ENCODE measurements around the gene DOLK. TPM values are rescaled to one million over a fixed set of nuclear protein-coding genes. Genes with fewer than 3 reads are reported as not detected.

Gene DOLK
- total RNA-seq, 1 experiment from 2014 or later: 23.2 TPM

GRCh38 chr9:128937310-128938165 lies 9.9 kb downstream of the DOLK start:
- no peak overlapping the region for H3K27ac ChIP-seq (ENCODE audit: low read depth, low read length, poor library complexity, severe bottlenecking)
- CTCF ChIA-PET: interaction anchor here (0.5 kb wide), 1 partner anchor 75 kb away, joined by 3 read pairs; no protein-coding TSS in a partner anchor

GRCh38 chr9:128936171-128936865 lies 11.1 kb downstream of the DOLK start:
- ChIA-PET CTCF (no interaction called here), POLR2A (ENCODE audit: low non-redundant PET) (no interaction called here)
- Histone ChIP-seq H3K27me3 (replicated peaks; ENCODE audit: insufficient read depth, low read depth, low read length, poor library complexity) (no peaks in the 10 kb centered on the region), H3K36me3 (ENCODE audit: insufficient read depth, low read length, poor library complexity, severe bottlenecking) (no peaks in the 10 kb centered on the region), H3K4me3 (ENCODE audit: low read depth, low read length, poor library complexity, severe bottlenecking) (no peak overlapping the region), H3K9me3 (ENCODE audit: low read depth, low read length, poor library complexity, severe bottlenecking) (no peaks in the 10 kb centered on the region), H3K27ac (ENCODE audit: low read depth, low read length, poor library complexity, severe bottlenecking) (no peak overlapping the region), H3K4me1 (ENCODE audit: insufficient read depth, low read length, poor library complexity, severe bottlenecking) (no peaks in the 10 kb centered on the region)
- DNase-seq (ENCODE audit: low spot score): no peak
- no TSS peak for BruUV-seq (replicated peaks)
- intact Hi-C loops (cut with micrococcal nuclease; ENCODE audit: unreplicated experiment): no loop called here
- TF ChIP-seq EZH2 (IDR thresholded peaks at IDR 0.05; ENCODE audit: borderline replicate concordance, low read depth, low read length, poor library complexity, severe bottlenecking) (no peak), CTCF (conservative IDR thresholded peaks at IDR 0.05; ENCODE audit: low read depth, low read length) (no peak)

More at GRCh38 chr9:128937310-128938165, 9.9 kb downstream of the DOLK start:
- no peak for DNase-seq (ENCODE audit: low spot score)
- H3K9me3 ChIP-seq (ENCODE audit: low read depth, low read length, poor library complexity, severe bottlenecking): no peaks in the 10 kb centered on the region
- intact Hi-C loops (cut with micrococcal nuclease; ENCODE audit: unreplicated experiment): no loop called here
- no peaks in the 10 kb centered on the region for H3K4me1 ChIP-seq (ENCODE audit: insufficient read depth, low read length, poor library complexity, severe bottlenecking)
- POLR2A ChIA-PET (ENCODE audit: low non-redundant PET): no interaction called here
- no peaks in the 10 kb centered on the region for H3K36me3 ChIP-seq (ENCODE audit: insufficient read depth, low read length, poor library complexity, severe bottlenecking)
- no peak for TF ChIP-seq EZH2 (IDR thresholded peaks at IDR 0.05; ENCODE audit: borderline replicate concordance, low read depth, low read length, poor library complexity, severe bottlenecking)
- no peak for TF ChIP-seq CTCF (conservative IDR thresholded peaks at IDR 0.05; ENCODE audit: low read depth, low read length)
- H3K27me3 ChIP-seq (replicated peaks; ENCODE audit: insufficient read depth, low read depth, low read length, poor library complexity): no peaks in the 10 kb centered on the region
- H3K4me3 ChIP-seq (ENCODE audit: low read depth, low read length, poor library complexity, severe bottlenecking): no peak overlapping the region
- BruUV-seq (replicated peaks): no TSS peak

- no peak for DNase-seq (ENCODE audit: low spot score)
- intact Hi-C loops (cut with micrococcal nuclease; ENCODE audit: unreplicated experiment): no loop called here
- no TSS peak for BruUV-seq (replicated peaks)
- ChIA-PET CTCF (no interaction called here), POLR2A (ENCODE audit: low non-redundant PET) (no interaction called here)
- TF ChIP-seq EZH2 (IDR thresholded peaks at IDR 0.05; ENCODE audit: borderline replicate concordance, low read depth, low read length, poor library complexity, severe bottlenecking) (no peak), CTCF (conservative IDR thresholded peaks at IDR 0.05; ENCODE audit: low read depth, low read length) (no peak)
- no peaks in the 10 kb centered on the region for H3K36me3 ChIP-seq (ENCODE audit: insufficient read depth, low read length, poor library complexity, severe bottlenecking)
- H3K27ac ChIP-seq (ENCODE audit: low read depth, low read length, poor library complexity, severe bottlenecking): no peak overlapping the region
- H3K4me1 ChIP-seq (ENCODE audit: insufficient read depth, low read length, poor library complexity, severe bottlenecking): no peaks in the 10 kb centered on the region
- no peaks in the 10 kb centered on the region for H3K27me3 ChIP-seq (replicated peaks; ENCODE audit: insufficient read depth, low read depth, low read length, poor library complexity)
- H3K4me3 ChIP-seq (ENCODE audit: low read depth, low read length, poor library complexity, severe bottlenecking): no peak overlapping the region
- H3K9me3 ChIP-seq (ENCODE audit: low read depth, low read length, poor library complexity, severe bottlenecking): no peaks in the 10 kb centered on the region
Measured at GRCh38 chr9:128933731-128934130, 13.7 kb downstream of the DOLK start.
